GM21717 (cell line): Measurements from ENCODE around the gene FAM114A2.
"Not testable (repeated sequence)": the region's sequence is repeated elsewhere in the genome, so short reads cannot be mapped to it uniquely, and the experiment has no call there.

ENCODE experiments used
- ATAC-seq: cut with Tn5 transposase; IDR thresholded peaks from one replicate; pipeline ENCODE4 v1.9.1; 2021; ENCODE audit warnings: mild to moderate bottlenecking, moderate library complexity; ENCODE audit not compliant: unreplicated experiment

The FAM114A2 gene

GRCh38 chr5:154038707-154039457 is at the start of gene FAM114A2, which contains the start of gene MFAP3:
Gene FAM114A2, minus strand, starts transcription at chr5:154038910. Its CDS starts 3,957 bp downstream, at chr5:154034953.
Gene MFAP3, plus strand, starts transcription at chr5:154038967. Its CDS starts 10,756 bp downstream, at chr5:154049723.
- ATAC-seq, result peak; percentile 99

- no peak for ATAC-seq
Observed at GRCh38 chr5:154087260-154087659, 48.5 kb upstream of the FAM114A2 start.

- ATAC-seq, result no peak
Observed at GRCh38 chr5:154086641-154087040, 47.9 kb upstream of the FAM114A2 start.

- ATAC-seq, result no peak
Observed at GRCh38 chr5:154086146-154086545, 47.4 kb upstream of the FAM114A2 start.

GRCh38 chr5:154084062-154084639 is 45.4 kb upstream of the FAM114A2 start:
- no peak for ATAC-seq

- ATAC-seq, result no peak
Observed at GRCh38 chr5:154081246-154081645, 42.5 kb upstream of the FAM114A2 start.

GRCh38 chr5:154078272-154078671 is 39.6 kb upstream of the FAM114A2 start:
- no peak for ATAC-seq

GRCh38 chr5:154077696-154078095 is 39.0 kb upstream of the FAM114A2 start:
- ATAC-seq, result no peak

- no peak for ATAC-seq
Observed at GRCh38 chr5:154076240-154076922, 37.7 kb upstream of the FAM114A2 start.

GRCh38 chr5:154072414-154073171 is 33.9 kb upstream of the FAM114A2 start:
- peak; percentile 97 for ATAC-seq

GRCh38 chr5:154071799-154072413 is 33.2 kb upstream of the FAM114A2 start:
- ATAC-seq, result peak; percentile 23

- not testable (repeated sequence) for ATAC-seq
Observed at GRCh38 chr5:154069854-154070253, 31.1 kb upstream of the FAM114A2 start.

- ATAC-seq, result no peak
Observed at GRCh38 chr5:154065971-154066370, 27.3 kb upstream of the FAM114A2 start.

GRCh38 chr5:154063372-154063771 is 24.7 kb upstream of the FAM114A2 start:
- no peak for ATAC-seq

- no peak for ATAC-seq
Observed at GRCh38 chr5:154060606-154061005, 21.9 kb upstream of the FAM114A2 start.

- no peak for ATAC-seq
Observed at GRCh38 chr5:154059583-154059982, 20.9 kb upstream of the FAM114A2 start.

GRCh38 chr5:154059039-154059430 is 20.3 kb upstream of the FAM114A2 start:
- ATAC-seq, result peak; percentile 61

- peak; percentile 70 for ATAC-seq
Observed at GRCh38 chr5:154058055-154059038, 19.6 kb upstream of the FAM114A2 start.

GRCh38 chr5:154055201-154055600 is 16.5 kb upstream of the FAM114A2 start:
- no peak for ATAC-seq
